GM21367 (cell line): ENCODE results near the gene NOX4.
"Not testable (repeated sequence)": the region's sequence is repeated elsewhere in the genome, so short reads cannot be mapped to it uniquely, and the experiment has no call there.

ENCODE experiments used
- ATAC-seq: cut with Tn5 transposase; IDR thresholded peaks from one replicate; pipeline ENCODE4 v1.9.1; 2021; ENCODE audit not compliant: unreplicated experiment

Gene NOX4

GRCh38 chr11:89382986-89383385, 108.2 kb downstream of the NOX4 start:
- not testable (repeated sequence) for ATAC-seq

DNA sequence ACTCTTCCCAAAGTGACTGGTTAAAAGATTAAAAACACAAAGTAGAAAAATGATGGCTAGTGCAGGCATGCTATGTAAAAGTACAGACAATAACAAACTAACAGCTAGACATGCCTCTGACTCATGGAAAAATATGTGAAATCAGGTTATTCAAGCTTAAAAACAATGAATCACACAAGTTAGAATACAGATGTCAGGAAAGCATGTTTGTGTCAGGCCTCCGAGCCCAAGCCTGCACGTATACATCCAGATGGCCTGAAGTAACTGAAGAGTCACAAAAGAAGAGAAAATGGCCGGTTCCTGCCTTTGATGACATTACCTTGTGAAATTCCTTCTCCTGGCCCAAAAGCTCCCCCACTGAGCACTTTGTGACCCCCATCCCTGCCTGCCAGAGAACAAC, 110.1 kb downstream of the NOX4 start:
- no peak for ATAC-seq

GRCh38 chr11:89379976-89380771, 111.0 kb downstream of the NOX4 start:
- not testable (repeated sequence) for ATAC-seq

GRCh38 chr11:89378986-89379385, 112.2 kb downstream of the NOX4 start:
- not testable (repeated sequence) for ATAC-seq

DNA sequence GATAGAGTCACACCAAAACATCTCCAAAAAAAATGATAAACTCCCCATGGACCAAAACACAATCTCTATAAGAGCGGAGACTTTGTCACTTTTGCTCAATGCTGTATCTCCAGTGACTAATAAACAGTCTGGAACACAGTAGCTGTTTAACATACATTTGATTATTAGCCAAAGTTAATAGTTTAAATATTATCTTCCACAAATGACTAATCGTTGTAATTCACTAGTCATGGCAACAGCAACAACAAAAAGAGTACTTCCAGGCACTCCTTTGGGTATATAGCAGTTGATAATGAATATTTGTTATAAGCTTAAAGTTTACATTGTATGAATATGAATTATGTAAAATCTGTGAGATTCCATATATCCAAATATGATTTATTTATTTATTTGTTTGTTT, 121.8 kb downstream of the NOX4 start:
- ATAC-seq = not testable (repeated sequence)

- not testable (repeated sequence) for ATAC-seq
Measured at GRCh38 chr11:89364856-89365255, 126.3 kb downstream of the NOX4 start.

DNA sequence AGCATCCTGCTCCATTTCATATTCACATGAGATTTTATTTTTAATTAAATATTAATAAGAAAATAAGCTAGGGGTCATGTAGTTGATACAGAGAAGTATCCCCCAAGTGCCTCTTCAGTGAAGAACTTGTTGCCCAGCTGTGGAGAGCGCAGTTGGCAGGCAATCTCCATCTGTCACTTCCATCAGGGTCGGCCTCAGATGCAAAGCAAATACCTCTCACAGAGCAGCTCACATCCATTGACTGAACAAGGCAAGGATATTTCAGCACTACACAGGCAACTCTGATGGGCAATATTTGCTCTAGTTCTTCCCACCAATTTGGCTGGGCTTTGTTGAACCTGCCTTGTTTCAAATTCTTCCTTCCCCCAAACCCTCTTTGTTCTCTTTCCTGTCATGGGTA, 129.4 kb downstream of the NOX4 start:
- no peak for ATAC-seq

DNA sequence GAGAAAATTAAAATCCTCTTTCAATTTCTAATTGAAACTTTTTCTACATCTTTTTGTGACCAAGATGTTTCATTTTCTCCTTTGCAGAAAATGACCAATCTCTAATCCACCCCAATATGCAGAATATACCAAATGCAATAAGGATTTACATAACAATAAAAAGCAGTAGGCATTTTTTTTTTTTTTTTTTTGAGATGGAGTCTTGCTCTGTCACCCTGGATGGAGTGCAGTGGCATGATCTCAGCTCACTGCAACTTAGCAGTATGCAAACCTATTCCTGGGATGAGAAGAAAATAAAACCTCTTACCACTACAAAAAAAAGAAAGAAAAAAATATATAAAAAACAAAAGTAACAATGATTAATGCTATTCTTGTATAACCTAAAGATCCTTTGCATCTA, 132.0 kb downstream of the NOX4 start:
- ATAC-seq = not testable (repeated sequence)

- no peak for ATAC-seq
Measured at GRCh38 chr11:89358761-89359160, 132.4 kb downstream of the NOX4 start.

GRCh38 chr11:89355646-89356045, 135.5 kb downstream of the NOX4 start:
- ATAC-seq = no peak

- ATAC-seq = not testable (repeated sequence)
Measured at GRCh38 chr11:89354513-89354912, 136.7 kb downstream of the NOX4 start.

- no peak for ATAC-seq
Measured at GRCh38 chr11:89347071-89347470, 144.1 kb downstream of the NOX4 start.

GRCh38 chr11:89346601-89347000, 144.6 kb downstream of the NOX4 start:
- no peak for ATAC-seq

DNA sequence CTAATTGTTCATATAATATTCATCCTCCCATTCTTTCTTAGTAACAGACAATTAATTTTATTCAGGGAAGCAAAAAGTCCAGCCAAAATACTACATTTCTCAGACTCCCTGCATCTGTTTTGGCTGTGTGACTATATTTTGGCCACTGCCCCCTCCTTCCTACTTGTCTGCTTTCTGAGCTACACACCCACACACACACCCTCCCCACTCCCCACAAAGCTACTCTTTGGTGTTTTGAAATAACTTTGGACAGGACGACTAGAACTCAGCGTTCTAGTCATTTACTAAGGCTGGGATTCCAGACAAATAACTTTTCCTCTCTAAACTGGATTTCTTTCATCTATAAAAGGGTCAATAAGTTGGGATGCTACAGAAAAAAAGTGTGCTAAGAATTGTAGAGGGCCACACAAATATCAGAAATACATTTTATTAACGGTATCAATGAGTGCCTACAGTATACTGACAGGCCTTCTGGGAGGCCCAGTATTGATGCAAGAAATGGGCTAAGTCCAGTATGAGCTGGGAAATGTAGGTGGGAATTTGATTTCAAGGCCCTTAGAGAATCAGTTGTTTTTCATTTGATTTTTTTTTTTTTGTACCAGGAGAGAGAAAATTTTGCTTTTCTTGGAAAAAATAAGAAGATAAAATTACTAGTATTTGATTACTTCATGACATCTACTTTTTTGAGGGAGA, 148.1 kb downstream of the NOX4 start:
- not testable (repeated sequence) for ATAC-seq

- ATAC-seq = not testable (repeated sequence)
Measured at GRCh38 chr11:89340450-89340849, 150.7 kb downstream of the NOX4 start.

GRCh38 chr11:89338073-89338472, 153.1 kb downstream of the NOX4 start:
- not testable (repeated sequence) for ATAC-seq

GRCh38 chr11:89337100-89337650, 154.0 kb downstream of the NOX4 start:
- ATAC-seq = not testable (repeated sequence)

- not testable (repeated sequence) for ATAC-seq
Measured at GRCh38 chr11:89333704-89334103, 157.5 kb downstream of the NOX4 start.

GRCh38 chr11:89331940-89332339, 159.2 kb downstream of the NOX4 start:
- not testable (repeated sequence) for ATAC-seq

- no peak for ATAC-seq
Measured at GRCh38 chr11:89327885-89328284, 163.3 kb downstream of the NOX4 start.

- ATAC-seq = no peak
Measured at GRCh38 chr11:89321401-89321800, 169.8 kb downstream of the NOX4 start.

GRCh38 chr11:89310607-89311006, 180.6 kb downstream of the NOX4 start:
- not testable (repeated sequence) for ATAC-seq
